Measurements from ENCODE around the gene ZDHHC21. TPM values are rescaled to one million over a fixed set of nuclear protein-coding genes. Genes with fewer than 3 reads are reported as not detected.
A peak's percentile ranks its signal among the peaks of the same experiment; 100 is the strongest.

Gene ZDHHC21, protein sequence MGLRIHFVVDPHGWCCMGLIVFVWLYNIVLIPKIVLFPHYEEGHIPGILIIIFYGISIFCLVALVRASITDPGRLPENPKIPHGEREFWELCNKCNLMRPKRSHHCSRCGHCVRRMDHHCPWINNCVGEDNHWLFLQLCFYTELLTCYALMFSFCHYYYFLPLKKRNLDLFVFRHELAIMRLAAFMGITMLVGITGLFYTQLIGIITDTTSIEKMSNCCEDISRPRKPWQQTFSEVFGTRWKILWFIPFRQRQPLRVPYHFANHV
- total RNA-seq (2014; rRNA removed; shearing (Covaris generic)): 6.7 and 10.2 TPM in 2 replicates
- 4.8 and 10.2 TPM in 2 replicates for polyA plus RNA-seq (2014; cell fraction: nucleus; rRNA removed)

DNA sequence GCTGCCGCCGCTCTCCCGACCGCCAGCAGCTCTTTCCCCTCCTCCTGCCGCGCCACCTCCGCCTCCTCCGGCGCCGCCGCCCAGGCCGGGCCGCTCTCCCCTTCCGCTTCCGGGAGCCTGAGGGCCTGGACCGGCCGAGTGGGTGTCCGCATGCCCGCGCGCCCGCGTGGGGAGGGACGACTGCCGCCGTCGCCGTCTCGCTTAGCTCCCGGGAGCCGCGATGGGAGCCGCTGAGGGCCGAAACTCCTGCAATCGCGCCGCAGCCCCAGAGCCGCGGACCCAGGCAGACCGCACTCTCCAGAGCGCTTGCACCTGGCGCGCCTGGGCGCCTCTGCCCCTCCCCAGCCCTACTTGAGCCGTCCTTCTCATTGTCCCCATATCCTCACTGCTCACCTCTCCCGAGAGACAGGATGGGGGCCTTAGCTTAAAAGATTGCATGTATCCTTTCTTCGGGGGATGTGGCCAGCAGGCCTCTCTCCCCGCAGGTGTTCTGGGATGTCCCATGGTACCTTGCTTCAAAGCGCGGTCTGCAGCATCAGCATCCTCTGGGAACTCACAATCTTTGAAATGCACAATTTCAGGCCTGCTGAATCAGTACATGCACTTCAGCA, at the start of gene ZDHHC21:
ZDHHC21 (minus strand) TSS at position 182 of the 611 bp plus-strand sequence. CDS start 19,092 bp downstream, outside the sequence.
- peak; percentile 39 for DNase-seq (ENCODE audit: extremely low read depth, low read depth)

DNA sequence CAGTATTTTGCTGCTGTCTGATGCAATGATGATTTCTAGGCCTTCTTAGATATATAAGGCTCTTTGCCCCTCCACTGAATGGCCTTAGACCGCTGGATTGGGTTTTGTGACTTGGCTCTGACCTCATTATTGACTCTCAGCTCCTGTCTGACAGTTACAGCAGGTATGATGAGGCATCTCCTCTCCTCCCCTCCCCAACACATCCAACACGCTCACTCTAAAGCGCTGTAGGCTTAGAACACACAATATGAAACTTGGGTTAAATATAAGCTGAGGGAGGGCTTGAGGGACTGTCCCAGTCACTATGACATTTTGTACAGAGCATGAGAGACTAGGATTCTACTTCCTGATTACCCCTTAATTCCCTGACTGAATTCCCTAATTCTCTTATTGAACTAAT, 48.1 kb upstream of the ZDHHC21 start:
- DNase-seq (ENCODE audit: extremely low read depth, low read depth): no peak

DNA sequence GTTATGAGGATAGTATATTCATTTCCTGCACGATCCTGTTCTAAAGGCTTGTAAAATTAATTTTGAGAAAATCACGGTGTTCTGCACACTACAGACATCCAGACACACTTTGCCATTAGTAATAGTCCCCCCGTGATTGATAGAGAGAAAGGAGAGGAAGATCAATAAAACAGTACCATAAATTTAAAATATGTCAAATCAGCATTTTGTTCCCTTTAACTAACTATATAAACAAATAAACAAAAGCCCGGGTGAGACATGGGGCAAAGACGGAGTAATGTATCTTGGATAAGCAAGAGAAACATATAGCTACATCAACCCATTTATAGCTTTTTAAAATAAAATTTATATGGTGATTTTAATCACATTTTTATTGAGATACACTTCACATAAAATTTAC, 39.9 kb upstream of the ZDHHC21 start:
- no peak for DNase-seq (ENCODE audit: extremely low read depth, low read depth)

DNA sequence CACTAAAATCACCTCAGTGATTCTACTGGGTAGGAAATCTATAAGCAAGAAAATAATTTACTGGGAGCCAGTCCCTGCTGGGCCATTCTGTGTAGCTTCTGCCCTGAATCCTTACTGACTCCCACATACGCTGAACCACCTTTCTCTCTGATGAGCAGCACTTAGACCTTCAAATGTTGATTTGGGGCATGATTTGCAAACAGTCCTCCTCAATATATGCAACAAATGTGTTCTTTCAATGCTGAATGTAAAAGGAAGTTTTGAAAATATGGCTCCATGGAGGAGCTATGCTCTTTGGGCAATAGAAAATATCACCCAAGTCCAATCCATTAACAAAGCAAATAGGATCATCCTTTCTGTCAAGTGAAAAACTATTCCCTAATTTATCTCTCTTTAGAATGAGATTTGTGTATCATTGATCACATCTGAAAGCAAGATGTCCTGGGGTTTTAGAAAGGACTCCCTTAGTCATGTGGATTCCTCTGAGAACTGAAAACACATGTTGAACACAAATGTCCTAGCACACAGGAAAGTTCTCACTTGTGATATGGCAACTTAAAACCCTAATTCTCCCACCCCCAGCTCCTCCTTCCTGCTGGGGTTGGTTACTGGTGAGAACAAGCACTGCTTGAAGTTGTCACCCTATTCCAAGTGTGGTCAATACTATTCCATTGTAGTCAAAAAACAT, 38.2 kb upstream of the ZDHHC21 start:
- DNase-seq (ENCODE audit: extremely low read depth, low read depth): no peak

DNA sequence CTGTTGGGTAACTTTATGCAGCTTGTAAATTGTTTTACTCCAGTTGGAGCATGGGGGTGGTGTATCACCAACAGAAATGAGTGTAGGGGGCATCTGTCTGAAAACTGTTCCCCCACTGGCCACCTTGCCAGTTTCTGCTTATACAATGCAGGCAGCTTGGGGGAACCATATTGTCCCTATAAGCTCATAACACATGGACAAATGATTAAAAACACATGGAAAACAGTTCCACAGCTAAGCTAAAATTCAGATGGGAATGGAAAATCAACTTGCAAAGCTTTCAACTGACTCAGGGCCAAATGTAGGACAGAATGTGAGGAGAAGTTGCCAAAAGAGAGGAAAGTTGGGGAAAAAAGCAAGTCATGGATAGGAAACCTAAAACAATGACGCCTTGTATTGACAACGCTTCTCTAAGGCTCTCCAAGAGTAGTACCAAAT, 37.2 kb upstream of the ZDHHC21 start:
- DNase-seq (ENCODE audit: extremely low read depth, low read depth): no peak

DNA sequence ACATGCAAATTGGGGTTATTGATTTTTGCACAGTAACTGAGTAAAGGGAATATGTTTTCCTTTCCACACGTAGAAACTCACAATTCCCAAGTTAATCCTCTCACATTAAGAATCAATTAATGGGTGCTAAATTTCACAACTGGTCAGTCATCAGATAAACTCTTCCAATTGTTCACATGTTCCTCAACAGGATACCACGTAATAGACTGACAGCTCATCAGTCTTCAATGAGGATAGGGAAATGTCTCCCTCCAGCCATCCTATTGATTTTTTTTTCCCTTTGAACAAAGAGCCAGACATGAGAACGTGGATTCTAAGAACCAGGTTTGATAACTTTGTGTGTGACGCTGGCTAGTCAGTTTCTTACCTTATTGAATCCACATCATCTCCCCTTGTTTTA, 30.1 kb upstream of the ZDHHC21 start:
- DNase-seq (ENCODE audit: extremely low read depth, low read depth): no peak

DNA sequence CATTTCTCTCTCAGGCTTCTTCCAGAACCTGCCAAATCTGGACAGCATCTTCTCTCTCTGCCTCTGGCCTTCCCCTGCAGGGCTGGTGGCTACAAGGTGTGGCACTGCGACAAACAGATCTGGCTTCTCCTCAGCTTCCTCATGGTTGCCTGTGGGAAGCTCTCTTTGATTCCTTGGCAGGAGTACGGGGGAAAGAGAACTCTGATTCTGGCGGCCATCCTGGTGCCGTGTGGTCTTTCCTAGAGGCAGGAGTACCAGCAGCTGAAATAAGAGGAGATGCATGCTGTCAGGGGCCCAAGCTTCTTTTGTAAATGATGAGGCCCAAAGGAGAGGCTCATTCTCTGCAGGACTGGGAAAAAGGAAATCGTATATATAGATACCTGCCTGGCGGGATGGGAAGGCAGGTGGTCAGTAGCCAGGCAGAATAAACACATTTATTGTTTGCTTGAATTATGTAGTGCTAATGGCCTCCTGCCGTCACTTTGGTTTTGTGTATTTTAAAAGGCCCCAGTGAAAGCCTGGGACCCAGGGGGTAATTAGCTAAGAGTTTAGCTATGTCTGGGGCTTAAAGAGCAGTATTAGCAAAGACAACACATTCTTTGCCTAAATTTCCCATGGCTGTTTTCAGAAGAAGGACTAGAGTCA, 29.3 kb upstream of the ZDHHC21 start, which contains the start of gene CER1:
CER1 (minus strand) TSS at position 343 of the 645 bp plus-strand sequence; CDS start at position 282, 61 bp downstream.
- DNase-seq (ENCODE audit: extremely low read depth, low read depth): no peak

DNA sequence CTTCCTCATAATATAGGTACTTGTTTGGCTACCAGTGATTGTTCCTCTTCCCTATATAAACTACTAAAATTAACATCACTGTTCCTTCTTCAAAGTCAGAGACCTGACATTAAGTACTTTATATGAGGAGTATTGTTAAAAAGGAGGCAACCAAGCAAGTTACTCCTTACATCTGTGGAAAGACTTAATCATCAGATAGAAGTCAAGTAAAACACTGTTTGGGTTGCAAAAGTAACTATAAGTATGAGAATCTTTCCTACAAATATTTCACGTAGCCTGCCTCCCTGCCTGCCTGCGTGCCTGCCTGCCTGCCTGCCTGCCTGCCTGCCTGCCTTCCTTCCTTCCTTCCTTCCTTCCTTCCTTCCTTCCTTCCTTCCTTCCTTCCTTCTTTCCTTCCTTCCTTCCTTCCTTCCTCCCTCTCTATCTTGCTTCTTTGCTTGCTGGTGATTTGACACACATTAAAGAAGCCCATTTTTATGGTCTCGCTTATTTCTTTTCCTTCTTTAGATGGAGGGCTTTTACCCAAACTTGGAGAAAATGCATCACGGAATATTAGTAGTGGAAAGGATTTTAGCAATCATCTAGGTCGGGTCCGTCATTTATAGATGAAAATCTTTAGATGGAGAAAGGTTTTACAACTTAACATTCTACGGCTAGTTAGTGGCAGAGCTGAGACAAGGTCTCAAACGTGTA, 26.1 kb upstream of the ZDHHC21 start:
- DNase-seq (ENCODE audit: extremely low read depth, low read depth): no peak

DNA sequence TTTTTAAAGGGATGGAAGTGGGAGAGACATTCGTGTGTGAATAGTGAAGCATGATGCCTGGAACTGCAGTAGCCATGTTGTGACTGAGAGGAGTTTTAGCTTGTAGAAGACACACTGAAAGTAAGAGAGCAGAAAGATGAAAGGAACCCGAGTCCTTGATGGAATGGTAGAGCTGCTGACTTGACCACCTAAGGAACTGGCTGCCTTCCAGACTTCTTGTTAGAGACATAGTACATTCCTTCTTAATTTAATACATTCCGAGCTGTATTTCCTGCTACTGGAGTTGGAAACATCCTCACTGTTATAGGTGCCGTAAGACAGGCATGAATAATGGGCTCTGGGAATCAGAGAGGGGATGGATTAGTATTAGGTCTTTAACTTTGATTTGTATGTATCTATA, 21.9 kb upstream of the ZDHHC21 start:
- DNase-seq (ENCODE audit: extremely low read depth, low read depth): no peak

DNA sequence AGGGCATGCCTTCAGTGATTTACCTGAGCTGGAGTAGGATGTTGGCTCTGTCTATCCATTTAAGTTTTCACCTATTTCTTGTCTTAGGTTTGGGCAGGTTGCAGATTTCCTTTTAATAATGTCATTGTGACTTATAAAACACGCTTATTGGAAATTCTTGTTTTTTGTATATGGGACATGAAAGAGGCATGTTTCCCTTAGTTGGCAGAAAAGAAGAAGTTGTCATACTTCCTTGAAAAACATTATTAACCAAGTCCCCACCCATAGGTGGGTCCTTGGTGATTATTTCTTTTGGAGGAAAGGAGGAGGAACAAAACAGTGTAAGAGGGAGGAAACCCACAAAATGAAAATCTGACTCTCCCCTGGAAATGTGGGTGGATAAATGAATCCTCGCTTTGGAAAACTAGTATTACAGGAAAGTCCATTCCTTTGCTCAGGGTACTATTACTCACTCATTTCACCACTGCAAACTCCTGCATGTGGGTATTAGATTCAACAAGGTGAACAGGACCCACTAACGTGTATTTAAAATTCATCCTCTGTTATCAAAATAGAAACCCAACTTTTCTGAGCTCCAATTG, 20.0 kb upstream of the ZDHHC21 start:
- DNase-seq (ENCODE audit: extremely low read depth, low read depth): no peak

DNA sequence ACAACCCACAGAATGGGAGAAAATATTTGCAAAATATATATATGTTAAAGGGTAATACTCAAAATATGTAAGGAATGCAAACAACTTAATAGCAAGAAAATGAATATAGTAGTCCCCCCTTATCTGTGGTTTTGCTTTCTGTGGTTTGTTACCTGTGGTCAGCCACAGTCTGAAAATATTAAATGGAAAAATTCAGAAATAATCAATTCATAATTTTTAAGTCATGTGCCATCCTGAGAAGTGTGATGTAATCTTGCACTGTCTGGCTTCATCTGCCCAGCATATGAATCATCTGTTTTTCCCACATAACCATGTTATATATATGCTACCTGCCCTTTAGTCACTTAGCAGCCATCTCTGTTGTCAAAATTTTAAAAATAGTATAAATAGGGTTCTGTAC, 17.6 kb upstream of the ZDHHC21 start:
- no peak for DNase-seq (ENCODE audit: extremely low read depth, low read depth)

DNA sequence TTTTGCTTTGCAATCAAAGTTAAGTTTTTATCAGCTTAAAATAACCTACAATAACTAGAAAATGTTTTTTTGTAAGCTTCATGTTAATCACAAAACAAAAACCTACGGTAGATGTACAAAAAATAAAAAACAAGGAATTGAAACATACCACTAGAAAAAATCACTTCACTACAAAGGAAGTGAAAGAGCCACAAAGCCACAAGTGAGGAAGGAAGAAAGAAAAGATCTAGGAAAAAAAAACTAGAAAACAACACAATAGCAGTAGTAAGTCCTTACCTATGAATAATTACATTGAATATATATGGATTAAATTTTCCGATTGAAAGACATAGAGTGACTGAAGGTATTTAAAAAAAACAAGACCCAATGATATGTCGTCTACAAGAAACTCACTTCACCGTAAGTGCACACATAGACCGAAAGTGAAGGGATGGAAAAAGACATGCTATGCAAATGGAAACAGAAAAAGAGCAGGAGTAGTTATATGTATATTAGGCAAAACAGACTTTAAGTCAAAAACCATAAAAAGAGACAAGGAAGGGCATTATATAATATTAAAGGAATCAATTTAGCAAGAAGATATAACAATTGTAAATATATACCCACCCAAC, 13.4 kb upstream of the ZDHHC21 start:
- DNase-seq (ENCODE audit: extremely low read depth, low read depth): no peak

DNA sequence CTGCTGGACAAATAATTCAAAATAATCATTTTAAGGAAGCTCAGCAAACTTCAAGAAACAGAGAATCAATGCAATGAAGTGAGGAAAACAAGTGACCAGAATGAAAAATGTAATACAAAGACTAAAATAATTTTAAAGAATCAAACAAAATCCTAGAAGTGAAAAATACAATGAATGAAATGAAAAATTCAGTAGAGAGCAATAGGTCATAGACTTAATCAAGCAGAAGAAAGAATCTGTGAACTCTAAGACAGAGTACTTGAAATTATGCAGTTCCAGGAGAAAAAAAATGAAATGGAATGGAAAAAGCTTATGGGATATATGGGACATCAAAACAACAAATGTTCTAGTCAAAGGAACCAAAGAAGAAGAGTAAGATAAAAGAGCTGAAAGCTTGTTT, 11.8 kb upstream of the ZDHHC21 start:
- DNase-seq (ENCODE audit: extremely low read depth, low read depth): no peak

DNA sequence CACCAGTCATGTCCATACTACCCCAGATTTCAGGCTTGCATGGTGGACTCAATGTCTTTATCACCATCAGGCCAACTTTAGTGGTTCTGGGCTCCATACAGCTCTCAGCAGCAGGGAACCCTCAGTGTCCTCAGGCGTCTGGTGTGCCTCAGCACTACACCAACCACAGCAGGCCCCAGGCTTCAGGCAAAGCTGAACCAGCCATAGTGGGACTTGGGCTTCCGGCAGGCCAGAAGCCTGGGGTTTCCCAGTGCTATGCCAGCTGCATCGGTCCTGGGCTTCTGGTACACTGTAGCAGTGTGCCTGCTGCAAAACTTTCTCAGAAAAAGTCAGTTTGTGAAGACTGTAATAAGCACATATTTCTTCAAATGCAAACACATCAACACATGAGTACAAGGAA, 11.0 kb upstream of the ZDHHC21 start:
- DNase-seq (ENCODE audit: extremely low read depth, low read depth): no peak

DNA sequence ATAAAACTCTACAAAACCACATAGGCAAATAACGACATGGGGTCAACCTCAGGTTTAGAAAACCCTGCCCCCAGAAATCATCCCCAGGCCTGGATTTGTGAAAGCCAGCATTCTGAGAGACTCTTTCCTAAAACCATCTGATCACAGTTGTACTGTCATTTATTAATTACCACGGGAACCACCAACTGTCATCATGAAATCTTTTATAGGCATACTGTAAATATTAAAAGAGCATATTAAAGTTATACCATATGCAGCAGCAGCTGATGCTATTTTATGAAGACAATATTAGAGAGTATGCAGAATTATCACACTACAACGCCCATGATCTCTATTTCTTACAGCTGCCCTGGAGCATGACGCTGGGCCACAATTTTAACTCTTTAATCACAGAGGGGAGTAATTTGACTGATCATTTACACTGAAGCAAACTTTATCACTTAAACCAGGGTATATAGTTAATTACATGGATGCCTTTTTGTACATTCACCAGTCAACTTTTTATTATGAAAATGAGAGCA, 9.0 kb upstream of the ZDHHC21 start:
- DNase-seq (ENCODE audit: extremely low read depth, low read depth): no peak

DNA sequence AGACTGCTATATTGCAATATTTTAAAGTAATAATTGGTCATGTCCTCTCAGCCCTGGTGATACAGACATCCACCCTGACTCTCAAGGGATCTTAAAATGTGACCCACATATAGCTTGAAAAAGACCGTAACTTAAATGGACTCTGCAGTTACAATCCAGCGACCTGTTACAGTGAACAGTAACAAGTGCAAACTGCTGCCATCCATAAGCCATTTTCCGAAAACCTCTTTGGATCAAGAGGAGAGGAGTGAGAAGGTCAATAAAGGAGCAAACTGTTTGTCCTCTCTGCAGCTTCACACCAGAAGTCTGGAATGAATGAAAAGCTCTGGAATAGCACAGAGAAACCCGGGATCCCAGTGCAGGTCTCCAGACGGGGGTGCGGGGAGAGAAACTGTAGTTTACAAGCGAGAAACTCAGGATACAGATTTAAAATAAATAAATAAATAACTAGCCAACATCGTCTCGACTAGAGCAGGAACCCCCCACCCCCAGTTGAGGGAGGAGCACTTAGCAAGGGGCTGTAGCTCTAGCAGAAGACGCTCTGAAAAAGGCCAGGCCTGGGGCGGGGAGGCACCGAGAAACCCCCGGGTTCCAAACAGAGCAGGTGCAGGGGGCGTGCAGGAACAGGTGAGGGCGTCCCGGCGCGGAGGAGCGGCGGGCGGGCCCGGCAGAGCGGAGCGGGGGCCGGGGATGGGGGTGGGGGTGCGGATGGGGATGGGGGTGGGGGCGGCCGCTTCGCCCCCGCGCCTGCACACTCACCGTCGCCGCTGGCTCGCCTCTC, 572 bp downstream of the ZDHHC21 start:
- DNase-seq (ENCODE audit: extremely low read depth, low read depth): no peak

DNA sequence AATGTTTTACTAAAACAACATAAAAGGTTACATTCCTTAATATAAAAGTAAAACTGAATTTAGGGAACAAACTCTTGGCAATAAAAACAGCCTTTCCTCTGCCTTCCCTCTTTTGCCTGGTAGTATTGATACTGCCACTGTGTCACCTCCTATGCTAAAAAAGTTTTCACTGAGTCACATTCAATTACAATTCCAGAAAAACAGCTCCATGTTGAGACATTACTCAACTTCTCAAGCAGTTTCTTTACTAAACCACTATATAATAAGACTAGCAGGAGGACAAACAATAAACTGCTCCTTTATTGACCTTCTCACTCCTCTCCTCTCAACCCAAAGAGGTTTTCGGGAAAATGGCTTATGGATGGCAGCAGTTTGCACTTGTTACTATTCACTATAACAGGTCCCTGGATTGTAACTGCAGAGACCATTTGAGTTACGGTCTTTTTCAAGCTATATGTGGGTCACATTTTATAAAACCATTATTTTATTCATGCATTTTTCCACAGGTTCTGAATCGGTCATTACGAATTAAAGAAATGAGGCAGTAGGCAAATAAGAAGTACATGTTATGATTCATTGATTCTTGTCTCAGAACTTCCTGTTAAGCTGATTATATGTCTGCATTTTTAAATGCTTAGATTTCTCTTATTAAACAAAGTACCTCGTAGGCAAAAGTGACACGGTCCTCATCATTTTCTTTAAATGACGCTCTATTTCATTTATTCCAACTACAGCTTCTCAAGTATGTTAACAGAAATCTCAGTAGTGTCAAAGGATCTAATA, 2.1 kb downstream of the ZDHHC21 start:
- DNase-seq (ENCODE audit: extremely low read depth, low read depth): no peak
